Uterus (tissue), 2 donors: ENCODE data around the gene ATP6V1A.

Experiments used
- CTCF ChIP-seq, 4 experiments: fragments of 200-600 bp in 2 of 4; fragments of 450-650 bp in 2 of 4; sonication (generic) in 2 of 4; IDR thresholded peaks; one replicate each; pipeline ENCODE4 v1.5.1; 2016 to 2019; ENCODE audit warnings: antibody characterized with exemption in 4 of 4, mild to moderate bottlenecking in 2 of 4, moderate library complexity in 1 of 4
- POLR2A ChIP-seq, 2 donors: fragments of 450-650 bp; IDR thresholded peaks; one replicate each; pipeline ENCODE4 v1.6.1; 2016; ENCODE audit warnings: antibody characterized with exemption in 2 of 2, mild to moderate bottlenecking in 1 of 2, moderate library complexity in 1 of 2

DNA sequence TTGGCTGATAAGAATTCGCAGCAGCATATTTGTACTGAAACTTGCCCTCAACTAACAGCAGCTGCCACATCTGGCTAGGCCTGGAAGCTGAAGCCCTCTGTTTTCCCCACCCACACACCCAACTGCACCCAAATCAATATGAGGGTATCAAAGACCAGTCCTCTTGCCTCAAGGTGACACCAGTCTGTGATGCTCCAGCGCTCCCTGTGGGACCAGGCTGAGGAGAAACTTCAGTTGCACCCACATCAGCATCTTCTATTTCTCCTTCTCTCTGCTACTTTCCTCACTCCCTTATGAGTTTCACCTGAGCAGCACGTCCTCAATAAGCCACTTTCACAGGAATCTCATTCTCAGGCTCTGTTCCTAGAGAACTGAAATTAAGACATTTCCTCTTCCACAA, 73.0 kb downstream of the ATP6V1A start:
- TF ChIP-seq CTCF (IDR thresholded peaks at IDR 0.05) (no peak), POLR2A (IDR thresholded peaks at IDR 0.05) (no peak)
